Body of pancreas (tissue), 4 donors: Measurements from ENCODE around the gene LHB.

Experiments
- POLR2A ChIP-seq, 3 donors: fragments of 450-650 bp; IDR thresholded peaks; one replicate each; pipeline ENCODE4 v1.6.1; 2016; ENCODE audit warnings: antibody characterized with exemption in 3 of 3, mild to moderate bottlenecking in 2 of 3
- TF ChIP-seq, protein P1 (sequence below), 7 experiments: fragments of 450-650 bp in 4 of 7; fragments of 200-600 bp in 3 of 7; sonication (generic) in 3 of 7; IDR thresholded peaks; one replicate each; pipeline ENCODE4 v1.5.1; 2016 to 2019; ENCODE audit warnings: antibody characterized with exemption in 7 of 7

DNA sequence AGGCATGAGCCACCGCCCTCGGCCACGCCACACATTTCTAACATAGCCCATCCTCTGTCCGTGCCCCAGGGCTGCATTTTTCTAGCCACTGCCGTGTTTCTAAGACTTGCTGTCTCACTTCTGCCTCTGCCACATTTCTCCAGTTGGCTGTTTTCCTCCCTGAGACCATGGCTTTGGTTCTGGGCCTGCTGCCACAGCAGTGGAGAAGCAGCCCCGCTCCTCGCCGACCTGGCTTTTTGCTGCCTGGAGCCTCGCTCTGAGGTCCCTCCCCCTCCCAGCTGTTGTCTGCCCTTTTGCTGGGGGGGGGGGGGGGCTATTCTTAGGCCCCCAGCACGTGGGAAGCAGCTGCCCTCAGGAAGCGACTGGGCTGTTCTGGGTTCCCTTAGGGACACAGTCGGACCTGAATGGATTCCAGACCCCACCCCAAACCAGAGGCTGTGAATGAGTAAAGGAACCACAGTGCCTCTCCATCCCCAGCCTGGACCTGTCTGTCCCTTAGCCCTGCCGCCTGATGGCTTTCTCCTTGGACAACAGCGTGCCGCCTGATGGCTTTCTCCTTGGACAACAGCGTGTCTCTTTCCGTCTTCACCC lies 27.1 kb downstream of the LHB start:
- TF ChIP-seq, protein P1, sequence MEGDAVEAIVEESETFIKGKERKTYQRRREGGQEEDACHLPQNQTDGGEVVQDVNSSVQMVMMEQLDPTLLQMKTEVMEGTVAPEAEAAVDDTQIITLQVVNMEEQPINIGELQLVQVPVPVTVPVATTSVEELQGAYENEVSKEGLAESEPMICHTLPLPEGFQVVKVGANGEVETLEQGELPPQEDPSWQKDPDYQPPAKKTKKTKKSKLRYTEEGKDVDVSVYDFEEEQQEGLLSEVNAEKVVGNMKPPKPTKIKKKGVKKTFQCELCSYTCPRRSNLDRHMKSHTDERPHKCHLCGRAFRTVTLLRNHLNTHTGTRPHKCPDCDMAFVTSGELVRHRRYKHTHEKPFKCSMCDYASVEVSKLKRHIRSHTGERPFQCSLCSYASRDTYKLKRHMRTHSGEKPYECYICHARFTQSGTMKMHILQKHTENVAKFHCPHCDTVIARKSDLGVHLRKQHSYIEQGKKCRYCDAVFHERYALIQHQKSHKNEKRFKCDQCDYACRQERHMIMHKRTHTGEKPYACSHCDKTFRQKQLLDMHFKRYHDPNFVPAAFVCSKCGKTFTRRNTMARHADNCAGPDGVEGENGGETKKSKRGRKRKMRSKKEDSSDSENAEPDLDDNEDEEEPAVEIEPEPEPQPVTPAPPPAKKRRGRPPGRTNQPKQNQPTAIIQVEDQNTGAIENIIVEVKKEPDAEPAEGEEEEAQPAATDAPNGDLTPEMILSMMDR (IDR thresholded peaks at IDR 0.05), result no peak
- TF ChIP-seq POLR2A (IDR thresholded peaks at IDR 0.05), result no peak
